HG02981 (cell line): ENCODE results near the gene HMGN5.

Experiments
- ATAC-seq: cut with Tn5 transposase; IDR thresholded peaks from one replicate; pipeline ENCODE4 v1.9.1; 2021; ENCODE audit warnings: mild to moderate bottlenecking, moderate library complexity; ENCODE audit not compliant: unreplicated experiment

Gene HMGN5

GRCh38 chrX:81120936-81121371, 80.8 kb downstream of the HMGN5 start:
- peak; percentile 59 for ATAC-seq

DNA sequence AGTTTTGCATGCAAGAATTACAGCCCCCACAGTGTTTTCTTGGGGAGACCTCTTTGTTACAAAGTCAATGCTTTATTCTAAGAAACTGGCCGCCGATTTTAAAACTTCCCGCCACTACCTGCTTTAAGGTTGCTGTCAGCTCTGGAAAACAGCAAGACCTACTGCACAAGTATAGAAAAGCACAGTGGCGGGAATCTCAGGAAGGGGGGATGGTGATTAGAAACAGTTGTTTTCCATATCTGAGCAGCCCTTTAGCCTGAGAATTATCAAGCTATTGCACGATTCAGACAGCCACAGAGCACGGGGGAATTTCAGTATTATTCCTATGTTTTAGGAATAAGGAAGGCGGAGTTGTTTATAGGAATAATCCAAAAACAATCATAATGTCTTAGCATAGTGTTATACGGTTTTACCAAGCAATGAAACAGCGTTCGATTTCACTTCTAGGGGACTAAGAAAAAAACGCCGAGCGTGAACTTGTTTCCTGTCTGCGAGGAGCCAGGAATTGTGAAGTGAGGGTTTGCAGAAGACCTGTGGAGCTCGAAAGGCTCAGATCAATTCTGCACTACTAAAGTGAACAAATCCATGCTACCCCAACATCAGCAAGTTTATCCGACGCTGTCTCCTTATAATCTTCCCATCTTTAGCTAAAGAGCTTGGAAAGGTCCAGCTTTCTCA, 81.3 kb downstream of the HMGN5 start:
- ATAC-seq = peak; percentile 25

DNA sequence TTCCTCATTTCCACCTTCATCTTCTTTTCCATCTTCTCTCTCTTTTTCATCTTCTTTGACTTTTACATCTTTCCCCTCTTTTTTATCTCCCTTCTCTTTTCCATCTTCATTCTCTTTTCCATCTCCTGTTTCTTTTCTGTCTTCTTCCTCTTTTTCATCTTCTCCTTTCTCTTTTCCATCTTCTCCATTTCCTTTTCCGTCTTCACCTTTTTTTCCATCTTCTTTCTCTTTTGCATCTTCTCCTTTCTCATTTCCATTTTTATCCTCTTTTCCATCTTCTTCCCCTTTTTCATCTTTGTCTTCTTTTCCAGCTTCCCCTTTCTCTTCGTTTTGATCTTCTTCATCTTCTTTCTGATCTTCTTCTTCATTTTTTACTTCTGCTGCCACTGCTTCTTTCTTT, 87.0 kb downstream of the HMGN5 start:
- no peak for ATAC-seq

- ATAC-seq = no peak
Observed at GRCh38 chrX:81110286-81110685, 91.4 kb downstream of the HMGN5 start.

DNA sequence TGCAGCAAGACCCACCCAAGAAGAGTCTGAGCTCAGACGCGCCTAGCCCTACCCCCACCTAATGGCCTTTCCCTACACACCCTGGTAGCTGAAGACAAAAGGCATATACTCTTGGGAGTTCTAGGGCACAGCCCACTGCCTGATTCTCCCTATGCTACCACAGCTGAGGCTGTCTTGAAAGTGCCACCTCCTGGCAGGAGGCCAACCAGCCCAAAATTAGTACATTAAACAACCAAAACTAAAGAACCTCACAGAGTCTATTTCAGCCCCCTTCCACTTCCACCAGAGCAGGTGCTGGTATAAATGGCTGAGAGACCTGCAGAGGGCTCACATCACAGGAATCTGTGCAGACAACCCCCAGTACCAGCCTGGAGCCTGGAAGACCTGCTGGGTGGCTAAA, 119.1 kb downstream of the HMGN5 start:
- ATAC-seq = no peak
